ENCODE data around the gene SSTR5.

GRCh38 chr16:1070084-1070863, 2.3 kb upstream of the SSTR5 start:
- no peak for TF ChIP-seq POLR2A (IDR thresholded peaks at IDR 0.05)
- TF ChIP-seq CTCF (IDR thresholded peaks at IDR 0.05), result no peak

Data from heart left ventricle (tissue), 13 donors.